NCI-H69 (cell line): ENCODE results near the gene ZNF846.
"Not testable (repeated sequence)": the region's sequence is repeated elsewhere in the genome, so short reads cannot be mapped to it uniquely, and the experiment has no call there.

Experiments
- DNase-seq: peaks from one replicate; lab custom pipeline; 2025; lab: John Stamatoyannopoulos, UW

The ZNF846 gene

DNA sequence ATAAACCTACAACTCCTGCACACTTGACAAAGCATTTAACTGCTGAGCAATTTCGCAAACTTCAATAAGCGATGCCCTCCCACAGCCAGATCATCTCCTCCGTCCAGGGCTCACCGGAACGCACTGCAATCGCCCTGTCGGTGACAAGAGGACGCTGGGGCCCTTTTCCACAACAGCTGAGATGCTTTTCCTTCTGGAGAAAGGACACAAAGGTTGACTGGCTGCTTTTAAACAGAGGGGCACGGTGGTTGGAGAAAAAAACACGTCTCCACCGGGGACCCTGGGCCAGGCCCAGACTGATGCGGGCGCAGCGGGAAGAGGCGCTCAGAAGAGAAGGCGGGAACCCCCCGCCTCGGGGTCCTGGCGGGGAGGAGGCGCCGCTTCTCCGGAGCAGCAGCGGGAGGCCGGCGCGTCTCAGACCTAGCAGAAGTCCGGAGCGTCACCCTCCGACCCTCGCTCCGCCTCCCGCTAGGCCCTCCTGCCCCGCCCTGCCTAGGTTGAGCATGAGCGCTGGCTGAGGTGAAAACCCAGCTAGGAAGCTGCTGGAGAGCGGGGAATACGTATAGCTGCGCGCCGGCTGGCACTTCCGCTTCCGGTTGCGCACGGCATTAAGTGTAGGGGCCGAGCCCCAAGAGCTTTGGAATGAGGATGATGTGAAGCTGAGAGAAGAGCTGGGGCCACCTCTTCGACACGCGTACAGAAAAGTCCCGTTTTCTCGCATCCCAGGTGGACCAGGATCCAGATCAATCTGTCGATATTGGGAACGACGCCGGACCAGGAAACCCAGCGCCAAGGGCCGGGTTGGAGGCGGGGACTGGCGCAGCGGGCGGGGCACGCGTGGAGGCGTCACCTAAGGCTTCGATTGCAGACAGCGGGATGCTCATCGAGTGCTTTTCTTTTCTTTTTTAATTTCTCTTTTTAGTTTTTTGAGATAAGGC is at the start of gene ZNF846:
Gene ZNF846, minus strand, starts transcription at position 564 of the 938 bp plus-strand sequence. CDS start 3,788 bp downstream, outside the sequence.
- peak; percentile 94 for DNase-seq

- DNase-seq = no peak
Observed at GRCh38 chr19:9818175-9818733, 49.7 kb upstream of the ZNF846 start.

- no peak for DNase-seq
Observed at GRCh38 chr19:9811139-9811538, 42.6 kb upstream of the ZNF846 start.

GRCh38 chr19:9808855-9809824 is 40.6 kb upstream of the ZNF846 start:
- no peak for DNase-seq

DNA sequence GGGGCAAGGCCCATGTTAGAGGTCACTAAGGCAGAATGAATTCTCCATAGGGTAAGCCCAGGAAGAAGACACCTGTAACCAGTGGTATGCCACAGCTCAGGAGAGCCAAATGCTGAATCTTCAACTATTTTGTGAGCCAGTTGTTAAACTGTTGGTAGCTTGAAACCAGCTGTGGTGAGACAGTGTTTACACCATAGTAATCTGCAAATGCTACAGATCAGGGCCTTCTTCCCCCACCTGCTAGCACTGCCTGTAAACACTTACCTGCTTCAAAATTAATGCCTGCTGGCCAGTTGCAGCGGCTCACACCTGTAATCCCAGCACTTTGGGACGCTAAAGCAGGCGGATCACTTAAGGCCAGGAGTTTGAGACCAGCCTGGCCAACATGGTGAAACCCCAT is 38.3 kb upstream of the ZNF846 start:
- DNase-seq = no peak

DNA sequence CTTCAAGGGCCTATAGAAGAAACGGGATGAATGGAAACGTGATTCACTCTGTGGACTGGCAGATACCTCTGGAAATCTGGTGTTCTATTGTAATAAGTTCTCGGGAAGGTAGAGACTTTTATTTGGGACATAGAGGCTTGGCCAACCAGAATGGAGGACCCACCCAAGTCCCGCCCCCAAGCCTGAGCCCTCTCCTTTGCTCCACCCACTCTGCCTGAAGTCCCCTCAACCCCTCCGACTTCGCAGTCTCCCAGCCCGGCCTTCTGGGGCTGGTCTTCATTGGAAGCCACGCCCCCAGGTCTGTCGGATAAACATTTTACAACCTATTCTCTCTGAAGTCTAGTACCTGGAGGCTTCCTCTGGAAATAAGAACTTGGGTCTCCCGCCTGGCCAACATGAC is 33.4 kb upstream of the ZNF846 start:
- DNase-seq = no peak

DNA sequence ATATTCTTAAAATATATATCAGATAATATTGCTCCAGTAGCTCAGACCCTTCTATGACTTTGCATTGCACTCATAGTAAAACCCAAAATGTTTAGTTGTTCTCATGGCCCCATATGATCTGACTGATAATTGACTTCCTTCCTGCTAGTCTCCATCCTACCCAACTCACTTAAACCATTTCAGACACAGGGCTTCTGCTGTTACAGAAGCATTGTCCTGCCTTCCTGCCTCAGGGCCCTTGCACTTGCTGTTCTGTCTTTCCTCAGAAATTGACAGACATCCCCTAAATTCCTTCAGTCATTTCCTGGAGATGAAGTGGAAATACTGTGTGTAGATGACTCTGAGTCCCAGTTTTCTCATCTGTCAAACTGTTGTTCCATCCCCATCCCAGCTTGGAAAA is 30.6 kb upstream of the ZNF846 start:
- no peak for DNase-seq

- no peak for DNase-seq
Observed at GRCh38 chr19:9797871-9798270, 29.3 kb upstream of the ZNF846 start.

- DNase-seq = peak; percentile 84
Observed at GRCh38 chr19:9796113-9796773, 27.7 kb upstream of the ZNF846 start.

GRCh38 chr19:9793071-9793591 is 24.6 kb upstream of the ZNF846 start:
- no peak for DNase-seq

DNA sequence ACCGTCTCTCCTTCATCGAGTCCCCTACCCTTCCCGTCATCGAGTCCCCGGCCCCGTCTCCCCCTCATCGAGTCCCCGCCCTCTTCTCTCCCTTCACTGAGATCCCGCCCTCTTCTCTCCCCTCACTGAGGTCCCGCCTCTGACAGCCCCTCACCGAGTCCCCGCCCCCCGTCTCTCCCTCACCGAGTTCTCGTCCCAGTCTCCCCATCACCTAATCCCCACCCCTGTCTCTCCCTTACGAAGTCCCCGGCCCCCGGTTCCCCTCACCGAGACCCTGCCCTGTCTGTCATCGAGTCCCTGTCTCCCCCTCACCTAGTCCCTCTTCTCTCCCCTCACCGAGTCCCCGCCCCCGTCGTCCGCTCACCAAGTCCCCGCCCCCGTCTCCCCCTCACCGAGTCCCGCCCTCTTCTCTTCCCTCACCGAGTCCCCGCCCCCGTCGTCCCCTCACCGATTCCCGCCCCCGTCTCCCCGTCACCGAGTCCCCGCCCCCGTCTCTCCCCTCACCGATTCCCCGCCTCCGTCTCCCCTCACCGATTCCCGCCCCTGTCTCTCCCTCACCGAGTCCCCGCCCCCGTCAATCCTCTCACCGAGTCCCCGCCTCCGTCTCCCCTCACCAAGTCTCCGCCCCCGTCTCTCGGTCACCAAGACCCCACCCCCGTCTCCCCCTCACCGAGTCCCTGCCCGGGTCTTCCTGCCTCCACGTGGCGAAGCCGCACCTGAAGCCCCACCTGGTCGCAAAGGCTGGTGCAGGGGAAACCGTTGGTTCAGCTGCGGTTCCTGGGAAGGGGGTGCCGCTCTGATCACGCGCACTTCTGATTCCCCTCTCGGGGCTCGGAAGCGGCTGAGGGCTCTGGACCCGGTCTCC is 23.9 kb upstream of the ZNF846 start:
- peak; percentile 88 for DNase-seq

DNA sequence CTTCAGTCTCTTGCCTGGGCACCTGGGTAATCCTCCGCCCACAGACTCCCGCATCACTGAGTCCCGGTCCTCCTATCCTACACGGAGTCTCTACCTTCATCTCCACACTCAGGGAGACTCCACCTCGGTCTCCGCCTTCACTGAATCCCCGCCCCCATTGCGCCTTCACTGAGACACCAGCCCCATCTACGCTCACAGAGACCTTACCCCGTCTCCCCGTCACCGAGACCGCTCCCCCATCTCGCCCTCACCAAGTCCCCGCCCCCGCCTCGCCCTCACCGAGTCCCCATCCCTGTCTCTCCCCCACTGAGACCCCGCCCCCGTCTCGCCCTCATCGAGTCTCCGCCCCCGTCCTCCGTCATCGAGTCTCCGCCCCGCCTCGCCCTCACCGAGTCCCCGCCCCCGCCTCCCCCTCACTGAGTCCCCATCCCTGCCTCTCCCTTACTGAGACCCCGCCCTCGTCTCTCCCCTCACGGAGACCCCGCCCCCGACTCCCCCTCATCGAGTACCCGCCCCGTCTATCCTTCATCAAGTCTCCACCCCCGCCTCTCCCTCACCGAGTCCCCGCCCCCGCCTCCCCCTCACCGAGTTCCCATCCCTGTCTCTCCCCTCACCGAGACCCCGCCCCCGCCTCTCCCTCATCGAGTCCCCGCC is 23.1 kb upstream of the ZNF846 start:
- peak; percentile 88 for DNase-seq

GRCh38 chr19:9791073-9791367 is 22.5 kb upstream of the ZNF846 start:
- DNase-seq = not testable (repeated sequence)

DNA sequence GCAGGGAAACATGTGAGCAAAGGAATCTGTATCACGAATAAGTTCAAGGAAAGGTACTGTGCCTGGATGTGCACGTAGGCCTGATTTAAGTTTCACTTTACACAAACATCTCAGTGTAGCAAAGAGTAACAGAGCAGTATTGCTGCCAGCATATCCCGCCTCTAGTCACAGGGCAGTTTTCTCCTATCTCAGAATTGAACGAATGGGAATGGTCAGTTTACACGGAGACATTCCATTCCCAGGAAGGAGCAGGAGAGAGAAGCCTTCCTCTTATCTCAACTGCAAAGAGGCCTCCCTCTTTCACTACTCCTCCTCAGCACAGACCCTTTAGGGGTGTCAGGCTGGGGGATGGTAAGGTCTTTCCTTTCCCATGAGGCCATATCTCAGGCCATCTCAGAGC is 21.0 kb upstream of the ZNF846 start:
- not testable (repeated sequence) for DNase-seq

- no peak for DNase-seq
Observed at GRCh38 chr19:9789066-9789465, 20.5 kb upstream of the ZNF846 start.

- DNase-seq = not testable (repeated sequence)
Observed at GRCh38 chr19:9788604-9789003, 20.1 kb upstream of the ZNF846 start.

DNA sequence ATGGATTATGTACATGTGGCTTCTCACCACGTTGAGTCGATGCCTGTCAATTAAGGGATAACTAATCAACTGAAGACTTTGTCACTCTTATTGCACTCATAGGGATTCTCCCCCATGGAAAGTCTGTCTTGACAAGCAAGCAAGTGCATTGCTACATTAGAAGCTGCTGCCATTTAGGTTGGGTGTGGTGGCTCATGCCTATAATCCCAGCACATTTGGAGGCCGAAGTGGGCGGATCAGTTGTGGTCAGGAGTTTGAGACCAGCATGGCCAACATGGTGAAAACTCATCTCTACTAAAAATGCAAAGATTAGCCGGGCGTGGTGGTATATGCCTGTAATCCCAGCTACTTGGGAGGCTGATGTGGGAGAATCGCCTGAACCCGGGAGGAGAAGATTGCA is 18.3 kb upstream of the ZNF846 start:
- DNase-seq = no peak

GRCh38 chr19:9786342-9786741 is 17.8 kb upstream of the ZNF846 start:
- DNase-seq = no peak

DNA sequence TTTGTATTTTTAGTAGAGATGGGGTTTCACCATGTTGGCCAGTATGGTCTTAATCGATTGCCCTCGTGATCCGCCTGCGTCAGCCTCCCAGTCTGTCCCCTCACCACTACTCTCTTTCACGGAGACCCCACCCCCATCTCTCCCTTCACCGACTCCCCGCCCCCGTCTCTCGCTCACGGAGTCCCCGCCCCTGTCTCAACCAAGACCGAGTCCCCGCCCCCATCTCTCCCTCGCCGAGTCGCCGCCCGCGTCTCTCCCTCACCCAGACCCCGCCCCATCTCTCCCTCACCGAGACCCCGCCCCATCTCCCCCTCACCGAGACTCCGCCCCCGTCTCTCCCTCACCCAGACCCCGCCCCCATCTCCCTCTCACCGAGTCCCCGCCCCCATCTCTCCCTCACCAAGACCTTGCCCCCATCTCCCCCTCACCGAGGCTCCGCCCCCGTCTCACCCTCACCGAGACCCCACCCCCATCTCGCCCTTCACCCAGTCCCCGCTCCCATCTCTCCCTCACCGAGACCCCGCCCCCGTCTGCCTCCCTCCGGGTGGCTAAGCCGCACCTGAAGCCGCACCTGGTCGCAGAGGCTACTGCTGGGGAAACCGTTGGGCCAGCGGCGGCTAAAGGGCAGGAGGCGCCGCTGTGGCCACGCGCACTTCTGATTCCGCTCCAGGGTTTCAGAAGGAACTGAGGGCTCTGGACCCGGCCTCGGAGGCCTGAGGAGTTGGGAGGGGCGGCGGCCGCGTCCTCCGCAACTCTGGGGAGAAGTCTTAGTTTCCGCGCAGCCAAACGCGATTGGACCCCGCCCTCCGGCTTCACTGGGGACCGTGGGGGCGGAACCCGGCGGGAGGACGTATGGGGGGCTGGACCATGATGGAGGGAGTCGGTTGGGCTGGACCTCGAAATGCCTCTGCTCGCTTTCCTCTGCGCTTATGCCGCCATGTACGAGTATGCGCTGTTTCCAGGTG is 17.1 kb upstream of the ZNF846 start:
- DNase-seq = peak; percentile 98
